DMS53 treated with DMSO at 0.1 percent for 48 hours (cell line): ENCODE data around the gene SNAI3.

ENCODE experiments used
- DNase-seq: peaks from one replicate; lab custom pipeline; 2025; ENCODE audit not compliant: unreplicated experiment; lab: John Stamatoyannopoulos, UW

Gene SNAI3

DNA sequence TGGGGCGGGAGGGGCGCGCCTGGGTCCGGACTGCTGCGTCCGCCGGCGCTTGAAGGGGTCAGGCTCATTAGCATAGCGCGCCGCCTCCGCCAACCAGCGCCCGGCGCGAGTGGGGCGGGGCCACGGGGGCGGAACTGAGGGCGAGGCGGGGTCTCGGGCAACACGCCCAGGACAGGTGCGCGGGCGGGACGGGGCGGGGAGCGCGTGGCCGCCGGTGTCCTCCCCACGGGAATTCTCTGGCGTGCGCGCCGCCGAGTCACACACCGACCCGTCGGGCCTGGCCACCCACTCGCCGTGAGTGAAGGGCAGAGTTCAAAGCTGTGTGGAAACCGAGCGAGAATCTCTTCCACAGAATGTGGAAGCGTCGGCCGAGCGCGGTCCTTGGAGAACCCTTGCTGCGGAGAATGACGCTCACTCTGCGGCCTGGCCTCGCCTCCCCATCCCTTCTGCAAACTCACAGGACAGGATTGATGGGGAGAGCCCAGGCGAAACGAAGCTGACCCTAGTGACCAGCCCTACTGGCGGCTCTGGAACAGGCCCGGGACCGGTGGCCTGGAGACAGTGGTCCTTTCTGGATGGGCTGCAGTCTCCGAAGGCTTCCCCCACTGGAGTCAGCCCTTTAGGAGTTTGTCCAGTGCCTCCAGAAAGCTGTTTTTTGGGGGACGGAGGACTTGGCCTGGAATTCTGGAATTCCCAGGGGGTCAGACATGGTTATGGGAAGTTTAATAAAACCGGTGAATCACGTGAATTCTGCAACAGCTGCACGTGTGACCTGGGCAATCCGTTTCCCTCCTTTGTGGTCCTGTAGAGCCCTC, at the start of gene SNAI3:
TSS of gene SNAI3 (minus strand) at position 69 of the 815 bp plus-strand sequence. CDS start 101 bp downstream, outside the sequence.
- DNase-seq, result peak; percentile 68

DNA sequence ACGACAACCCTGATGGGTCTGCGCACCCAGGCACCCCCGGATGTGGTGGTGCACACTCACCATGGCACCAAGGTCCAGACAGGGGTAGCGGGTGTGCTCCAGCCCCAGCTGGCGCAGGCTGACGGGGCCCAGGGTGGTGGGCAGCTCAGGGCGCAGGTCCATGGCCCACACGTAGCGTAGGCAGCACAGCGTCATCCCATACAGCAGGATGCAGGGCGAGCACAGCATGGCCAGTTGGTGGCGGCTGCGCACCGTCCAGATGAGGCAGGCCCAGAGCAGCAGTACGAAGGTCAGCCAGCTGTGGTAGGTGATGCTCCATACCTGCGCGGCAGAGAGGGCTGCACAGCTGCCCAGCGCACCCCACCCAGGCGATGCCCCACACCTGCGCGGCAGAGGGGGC, 49.8 kb upstream of the SNAI3 start:
- no peak for DNase-seq

DNA sequence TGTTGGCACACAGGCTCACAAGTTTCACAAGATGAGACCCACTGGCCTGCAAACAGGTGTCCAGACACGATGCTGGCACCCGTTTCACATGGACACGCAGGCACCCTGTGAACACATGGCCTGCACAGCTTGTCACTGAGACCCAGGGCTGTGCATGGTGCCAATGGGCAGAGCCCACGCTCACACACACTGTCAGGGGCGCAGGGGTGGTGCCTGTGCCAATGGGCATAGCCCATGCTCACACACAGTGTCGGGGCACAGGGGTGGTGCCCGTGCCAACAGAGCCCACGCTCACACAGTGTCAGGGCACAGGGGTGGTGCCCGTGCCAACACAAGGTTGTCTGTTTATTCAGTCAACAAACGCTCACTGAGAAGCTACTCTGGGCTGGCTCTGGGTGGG, 49.3 kb upstream of the SNAI3 start:
- no peak for DNase-seq

DNA sequence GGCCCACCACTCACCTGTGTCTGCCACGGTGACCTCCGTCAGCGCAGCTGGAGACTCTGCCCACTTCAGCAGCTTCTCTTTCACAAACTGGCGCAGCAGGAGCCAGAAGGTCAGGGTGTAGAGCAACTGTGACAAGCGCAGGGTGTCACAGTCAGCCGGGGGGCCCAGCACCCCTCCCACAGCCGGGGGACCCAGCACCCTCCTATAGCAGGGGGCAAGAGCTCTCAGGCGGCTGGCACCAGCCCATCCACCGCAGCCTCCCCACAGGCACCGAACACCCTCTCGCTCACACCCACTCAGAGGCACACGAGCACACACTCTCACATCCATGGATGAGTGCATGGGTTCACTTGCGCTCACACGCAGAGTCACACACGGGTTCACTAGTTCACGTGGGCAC, 48.8 kb upstream of the SNAI3 start:
- DNase-seq, result no peak

DNA sequence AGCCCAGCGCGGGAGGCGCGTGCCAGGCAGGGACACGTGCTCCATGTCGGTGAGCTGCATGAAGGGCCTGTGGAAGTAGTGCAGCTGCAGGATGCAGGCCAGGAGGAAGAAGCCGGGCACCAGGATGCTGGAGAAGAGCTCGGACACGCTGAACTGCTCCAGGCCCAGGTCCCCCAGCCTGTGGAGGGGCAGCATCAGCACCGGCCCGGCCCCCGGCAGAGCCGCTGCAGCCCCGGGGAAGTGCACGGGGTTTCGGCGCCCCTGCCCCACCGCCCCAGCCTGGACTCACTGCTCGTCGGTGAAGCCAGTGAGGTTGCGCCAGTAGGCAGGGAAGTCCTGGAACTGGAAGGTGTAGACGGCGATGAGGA, 48.0 kb upstream of the SNAI3 start:
- DNase-seq, result no peak

DNA sequence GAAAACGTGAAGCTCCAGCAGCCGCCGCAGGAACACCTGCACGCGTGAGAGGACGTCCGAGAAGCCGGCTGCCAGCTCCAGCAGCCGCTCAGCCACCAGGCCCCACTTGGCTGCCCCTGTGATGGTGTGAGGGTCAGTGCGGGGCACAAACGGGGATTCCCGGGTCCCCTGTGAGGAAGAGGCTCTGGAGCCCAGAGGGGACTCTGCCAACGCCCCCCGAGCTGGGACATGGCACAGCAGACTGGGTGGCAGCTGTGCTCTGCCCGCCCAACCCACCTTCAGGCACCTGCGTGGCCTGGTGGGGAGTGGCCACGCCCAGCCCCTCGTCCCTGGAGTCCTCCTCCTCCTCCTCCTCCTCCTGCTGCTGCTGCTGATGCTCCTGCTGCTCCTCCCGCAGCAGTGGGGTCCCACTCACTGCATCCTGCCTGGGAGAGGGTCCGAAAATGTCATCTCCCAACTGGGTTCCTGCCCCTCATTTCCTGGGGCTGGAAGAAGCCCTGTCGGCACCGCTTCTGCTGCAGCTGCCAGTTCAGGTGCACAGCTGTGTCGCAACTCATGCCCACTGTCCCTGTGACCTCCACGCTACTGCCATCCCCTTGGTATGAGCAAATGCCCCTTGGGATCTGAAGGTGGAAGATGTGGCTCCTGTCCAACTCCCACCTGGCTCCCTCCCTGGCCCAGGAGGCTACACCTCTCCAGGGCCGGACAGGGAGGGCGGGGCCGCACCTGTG, 47.5 kb upstream of the SNAI3 start:
- no peak for DNase-seq

- DNase-seq, result no peak
Observed at GRCh38 chr16:88732961-88733294, 46.6 kb upstream of the SNAI3 start.

GRCh38 chr16:88732172-88732960, 46.1 kb upstream of the SNAI3 start:
- DNase-seq, result no peak

DNA sequence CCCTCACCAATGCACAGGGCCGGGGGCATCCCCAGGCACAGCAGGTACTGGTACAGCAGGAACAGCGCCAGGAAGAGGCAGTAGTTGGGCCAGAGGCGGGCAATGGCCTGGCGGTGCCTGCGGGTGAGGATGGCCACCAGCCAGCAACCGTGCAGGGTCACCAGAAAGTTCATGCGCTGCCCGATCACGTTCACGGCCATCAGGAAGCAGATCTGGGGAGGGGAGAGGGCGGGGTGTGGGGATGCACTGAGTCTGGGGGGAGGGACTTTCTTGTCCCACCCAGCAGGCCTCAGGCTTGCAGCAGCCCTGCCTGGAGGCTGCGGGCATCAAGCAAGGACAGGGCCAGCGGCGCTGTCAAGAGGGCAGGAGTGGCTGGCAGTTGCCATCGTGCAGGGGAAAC, 45.4 kb upstream of the SNAI3 start:
- no peak for DNase-seq

- no peak for DNase-seq
Observed at GRCh38 chr16:88730632-88731607, 44.6 kb upstream of the SNAI3 start.

- DNase-seq, result no peak
Observed at GRCh38 chr16:88727871-88728270, 41.6 kb upstream of the SNAI3 start.

GRCh38 chr16:88726981-88727380, 40.7 kb upstream of the SNAI3 start:
- DNase-seq, result no peak

DNA sequence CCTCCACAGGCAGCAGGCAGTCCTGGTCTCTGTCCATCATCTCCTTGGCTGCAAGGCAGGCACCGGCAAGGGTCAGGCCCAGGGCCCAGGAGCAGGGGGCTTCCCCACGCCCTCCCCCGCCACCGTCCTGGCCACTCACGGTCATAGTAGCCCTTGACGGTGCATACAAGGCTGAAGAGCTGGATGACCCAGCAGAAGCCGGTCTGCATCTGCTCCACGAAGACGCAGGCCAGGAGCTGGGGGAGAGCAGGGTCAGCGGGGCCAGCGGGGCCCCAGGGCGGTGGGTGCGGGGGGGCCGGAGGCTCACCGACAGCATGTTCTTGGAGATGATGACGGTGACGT, 40.1 kb upstream of the SNAI3 start:
- DNase-seq, result no peak

DNA sequence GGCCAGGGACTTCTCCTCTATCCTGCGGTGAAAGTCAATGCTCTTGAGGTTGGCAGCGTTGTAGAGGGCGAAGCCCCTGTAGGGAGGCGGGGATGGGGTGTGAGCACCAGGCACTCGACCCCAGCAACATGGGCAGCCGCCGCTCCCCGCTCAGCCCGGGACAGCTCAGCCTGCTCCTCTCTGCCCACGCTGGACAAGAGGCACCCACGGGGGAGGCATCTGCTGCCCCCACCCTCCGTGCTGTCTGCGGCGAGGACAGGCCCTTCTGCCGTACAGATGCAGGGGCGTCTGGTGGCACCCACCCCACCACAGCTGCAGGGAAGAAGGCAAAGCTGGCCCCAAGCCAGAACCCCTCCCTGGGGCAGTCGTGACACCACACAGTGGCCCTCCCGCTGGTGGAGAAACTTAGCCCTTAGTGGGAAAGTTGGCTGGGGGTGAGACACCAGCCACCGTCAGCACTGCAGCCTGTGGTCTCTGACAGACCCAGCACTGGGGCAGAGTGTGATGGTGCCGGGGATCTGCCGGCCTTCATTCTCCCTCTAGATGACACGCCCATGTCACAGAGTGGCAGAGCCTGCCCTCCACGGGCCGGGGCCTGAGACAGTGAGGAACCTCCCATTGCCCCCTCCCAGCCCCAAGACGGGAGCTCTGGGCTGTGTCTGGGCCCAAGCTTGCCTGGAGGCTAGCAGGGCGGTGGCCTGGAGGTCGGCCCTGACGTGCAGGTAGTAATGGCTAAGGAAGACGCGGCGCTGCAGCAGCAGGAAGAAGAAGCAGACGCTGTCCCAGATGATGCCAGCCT, 39.5 kb upstream of the SNAI3 start:
- no peak for DNase-seq

GRCh38 chr16:88724855-88725555, 38.7 kb upstream of the SNAI3 start:
- no peak for DNase-seq

- DNase-seq, result no peak
Observed at GRCh38 chr16:88723911-88724310, 37.6 kb upstream of the SNAI3 start.

DNA sequence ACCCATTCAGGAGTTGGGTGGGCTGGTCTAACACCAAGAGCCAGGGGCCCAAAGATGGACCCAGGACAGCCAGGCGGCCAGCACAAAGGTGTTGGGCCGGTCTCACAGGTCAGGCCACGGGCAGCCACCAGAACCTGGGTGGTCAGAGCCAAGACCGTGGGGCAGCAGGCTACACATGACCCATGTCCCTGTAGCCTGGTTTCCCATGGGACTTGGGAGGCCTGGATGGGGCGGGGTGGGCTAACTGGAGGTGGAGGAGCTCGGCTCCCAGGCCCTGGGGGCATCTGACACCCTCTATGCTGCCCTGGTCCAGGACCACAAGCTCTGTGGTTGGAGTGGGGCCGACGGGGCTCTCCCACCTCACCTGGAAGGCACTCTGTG, 37.2 kb upstream of the SNAI3 start:
- DNase-seq, result no peak

DNA sequence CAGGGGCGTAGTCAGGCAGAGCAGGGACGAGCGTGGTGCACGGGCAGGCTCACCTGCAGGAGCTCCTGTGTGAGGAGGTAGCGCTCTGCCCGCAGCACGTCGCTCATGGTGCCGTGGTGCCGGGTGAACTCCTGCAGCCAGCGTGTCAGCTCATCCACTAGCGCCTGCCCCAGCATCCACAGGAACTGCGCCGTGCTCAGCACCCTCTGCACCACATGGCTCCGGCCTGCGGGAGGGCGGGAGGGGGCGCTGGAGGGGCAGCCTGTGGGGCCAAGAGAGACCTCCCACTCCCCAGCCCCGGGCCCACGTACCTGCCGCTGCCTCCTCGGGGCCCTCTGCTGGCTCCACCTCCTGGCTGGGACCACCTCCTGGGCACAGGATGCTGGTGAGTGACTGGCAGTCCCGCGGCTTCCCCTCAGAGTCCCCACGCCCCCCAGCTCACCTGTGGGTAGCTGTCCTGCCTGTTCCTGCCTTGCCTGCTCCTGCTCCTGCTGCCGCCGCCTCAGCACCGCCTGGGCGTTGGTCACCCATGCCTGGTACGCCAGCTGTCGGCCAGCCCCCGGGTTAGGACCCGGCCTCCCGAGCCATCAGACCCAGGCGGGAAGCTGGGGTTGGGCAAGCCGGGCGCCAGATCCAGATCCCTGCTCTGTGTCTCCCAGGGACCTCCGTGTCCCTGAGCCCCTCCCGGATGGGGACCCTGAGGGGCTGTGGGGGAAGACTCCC, 36.6 kb upstream of the SNAI3 start:
- DNase-seq, result no peak
